ENCODE results near the gene STXBP2.

Gene STXBP2

DNA sequence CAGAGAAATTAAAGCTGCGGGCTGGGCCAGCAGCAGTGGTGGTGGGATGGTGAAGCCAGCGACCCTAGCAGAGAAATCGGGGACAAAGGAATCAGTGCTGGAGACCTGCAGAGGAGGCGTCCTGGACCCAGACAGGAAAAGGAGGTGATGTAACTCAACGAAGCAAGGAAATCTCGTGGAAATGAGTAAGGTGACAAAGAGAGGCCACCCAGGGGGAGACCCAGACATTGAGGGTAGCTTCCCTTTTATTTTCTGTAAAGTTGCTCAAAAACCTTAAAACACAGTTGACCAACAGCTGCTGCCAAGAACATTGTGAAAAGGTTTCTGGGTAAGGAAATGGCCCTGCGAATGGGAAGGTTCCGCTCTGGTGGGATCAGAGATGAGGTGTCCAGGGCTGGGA, 18.7 kb downstream of the STXBP2 start:
- DNase-seq (ENCODE audit: low read depth), result no peak

DNA sequence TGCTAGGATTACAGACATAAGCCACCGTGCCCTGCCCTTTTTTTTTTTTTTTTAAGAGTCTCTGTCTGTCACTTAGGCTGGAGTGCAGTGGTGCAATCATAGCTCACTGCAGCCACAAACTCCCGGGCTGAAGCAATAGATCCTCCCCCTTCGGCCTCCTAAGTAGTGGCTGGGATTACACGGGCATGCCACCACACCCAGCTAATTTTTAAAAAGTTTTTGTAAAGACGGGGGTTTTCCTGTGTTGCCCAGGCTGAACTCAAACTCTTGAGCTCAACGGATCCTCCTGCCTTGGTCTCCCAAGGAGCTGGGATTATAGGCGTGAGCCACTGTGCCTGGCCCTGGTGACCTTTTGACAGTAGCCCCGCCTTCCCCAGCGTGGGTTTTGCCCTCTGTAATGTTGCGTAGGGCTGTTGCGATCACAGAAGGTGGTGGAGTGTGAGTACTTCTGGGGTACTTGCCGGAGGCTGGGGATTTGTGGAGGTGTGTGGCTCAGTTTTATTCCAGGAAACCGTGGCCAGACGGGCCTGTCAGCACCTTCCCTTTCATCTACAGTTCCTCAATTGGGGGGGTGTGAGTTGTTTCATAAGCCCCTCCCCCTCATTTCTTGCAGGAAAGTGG, 20.3 kb downstream of the STXBP2 start:
- no peak for DNase-seq (ENCODE audit: low read depth)

DNA sequence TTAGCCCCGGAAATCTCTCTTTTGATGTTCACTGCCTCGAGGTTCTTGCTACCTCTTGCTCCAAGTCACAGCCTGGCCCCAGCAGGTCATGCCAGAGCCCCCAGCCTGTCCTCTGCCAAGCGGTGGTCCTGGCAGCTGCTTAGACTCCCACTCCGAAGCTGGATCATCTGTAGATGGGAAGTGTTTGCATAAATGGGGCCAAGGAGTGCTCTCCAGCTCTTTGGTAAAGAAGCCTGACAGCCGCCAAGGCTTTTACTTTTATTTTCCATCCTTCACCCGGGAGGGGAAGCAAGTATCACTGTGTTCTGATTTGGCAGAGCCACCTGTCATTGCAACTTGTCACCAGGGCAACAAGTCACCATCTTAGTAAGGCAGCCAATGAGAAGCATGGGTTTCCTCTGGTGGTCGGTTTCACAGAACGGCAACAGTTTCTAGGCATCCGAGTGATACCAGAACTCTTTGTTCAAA, 21.3 kb downstream of the STXBP2 start:
- peak; percentile 32 for DNase-seq (ENCODE audit: low read depth)

DNA sequence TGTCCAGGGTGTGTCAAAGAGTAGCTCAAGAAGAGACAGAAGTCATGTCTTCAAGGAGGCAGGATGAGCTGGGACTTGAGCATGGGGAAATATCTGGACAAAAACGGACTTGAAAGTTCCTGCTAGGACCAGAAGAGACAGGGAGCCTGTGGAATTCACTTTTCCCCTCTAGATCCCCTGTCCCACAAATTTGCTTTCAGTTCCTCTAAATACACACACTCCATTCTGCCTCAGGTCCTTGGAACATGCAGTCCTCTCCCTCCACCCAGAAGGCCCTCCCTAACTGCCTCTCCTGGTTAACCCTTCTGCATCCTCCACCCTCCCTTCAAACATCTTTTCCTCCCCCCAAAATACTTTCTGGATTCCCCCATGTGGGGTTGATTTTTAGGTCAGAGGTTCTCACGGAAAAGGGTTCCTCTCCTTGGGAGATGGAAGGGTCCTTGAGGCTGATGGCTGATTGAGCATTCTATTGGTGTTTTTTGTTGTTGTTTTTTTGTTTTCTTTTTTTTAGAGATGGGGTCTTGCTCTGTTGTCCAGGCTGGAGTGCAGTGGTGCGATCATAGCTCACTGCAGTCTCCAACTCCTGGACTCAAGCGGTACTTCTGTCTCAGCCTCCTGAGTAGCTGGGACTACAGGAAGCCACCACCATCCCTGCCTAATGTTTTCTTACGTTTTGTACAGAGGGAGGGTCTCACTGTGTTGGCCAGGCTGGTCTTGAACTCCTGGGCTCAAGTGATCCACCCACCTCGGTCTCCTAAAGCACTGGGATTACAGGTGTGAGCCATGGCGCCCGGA, 25.0 kb downstream of the STXBP2 start:
- no peak for DNase-seq (ENCODE audit: low read depth)

DNA sequence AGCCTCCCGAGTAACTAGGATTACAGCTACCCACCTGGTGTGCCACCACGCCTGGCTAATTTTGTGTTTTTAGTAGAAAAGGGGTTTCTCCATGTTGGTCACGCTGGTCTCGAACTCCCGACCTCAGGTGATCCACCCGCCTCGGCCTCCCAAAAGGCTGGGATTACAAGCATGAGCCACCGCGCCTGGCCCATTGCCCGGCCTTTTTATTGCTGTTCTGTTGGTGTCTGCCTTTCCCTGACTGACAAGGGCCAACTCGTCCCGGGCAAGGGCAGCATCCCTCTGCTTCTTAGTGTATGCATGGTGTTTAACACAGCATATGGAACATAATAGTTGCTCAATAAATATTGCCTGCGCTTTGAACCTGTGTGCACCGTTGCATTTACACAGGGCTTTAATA, 25.7 kb downstream of the STXBP2 start:
- DNase-seq (ENCODE audit: low read depth), result no peak

DNA sequence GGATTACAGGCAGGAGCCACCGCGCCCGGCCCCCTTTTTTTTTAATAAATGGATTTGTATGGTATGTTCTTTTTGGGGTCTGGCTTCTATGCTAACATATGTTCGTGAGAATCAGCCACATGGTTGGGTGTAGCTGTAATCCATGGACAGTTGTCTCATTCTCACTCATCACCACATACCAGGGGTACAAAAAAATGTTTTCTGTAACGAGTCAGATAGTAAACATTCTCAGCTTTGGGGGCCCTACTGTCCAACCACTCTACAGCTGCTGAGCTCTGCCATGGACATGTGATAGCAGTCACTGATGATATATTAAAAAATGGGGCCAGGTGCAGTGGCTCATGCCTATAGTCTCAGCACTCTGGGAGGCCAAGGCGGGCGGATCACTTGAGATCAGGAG, 26.8 kb downstream of the STXBP2 start:
- DNase-seq (ENCODE audit: low read depth), result no peak

DNA sequence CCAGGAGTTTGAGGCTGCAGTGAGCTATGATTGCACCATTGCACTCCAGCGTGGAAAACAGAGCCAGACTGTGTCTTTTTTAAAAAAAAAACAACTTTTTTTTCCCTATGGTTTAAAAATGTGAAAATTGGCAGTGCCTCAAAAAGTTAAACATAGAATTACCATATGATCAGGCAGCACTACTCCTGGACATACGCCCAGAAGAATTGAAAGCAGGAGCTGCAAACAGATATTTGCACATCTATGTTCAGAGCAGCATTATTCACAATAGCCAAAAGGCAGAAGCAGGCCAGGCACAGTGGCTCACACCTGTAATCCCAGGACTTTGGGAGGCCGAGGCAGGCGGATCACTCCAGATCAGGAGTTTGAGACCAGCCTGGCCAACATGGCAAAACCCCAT, 28.2 kb downstream of the STXBP2 start:
- no peak for DNase-seq (ENCODE audit: low read depth)

DNA sequence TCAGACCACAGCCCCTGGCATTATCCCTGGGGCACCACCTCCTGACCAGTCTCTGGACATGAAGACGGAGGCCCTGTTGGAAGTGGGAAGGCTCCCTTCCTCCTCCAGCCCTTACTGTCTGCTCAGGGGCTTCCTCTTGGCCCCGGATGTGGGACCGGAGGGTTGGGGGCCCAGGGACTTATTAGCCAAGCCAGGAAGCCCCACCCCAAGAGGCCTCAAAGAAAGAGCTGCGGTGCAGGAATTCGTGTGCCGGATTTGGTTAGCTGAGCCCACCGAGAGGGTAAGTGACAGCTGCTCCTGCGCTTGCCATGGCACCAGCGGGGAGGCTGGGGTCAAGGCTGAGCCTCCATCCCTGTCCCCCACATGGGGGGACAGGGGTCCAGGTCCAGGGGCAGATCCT, 31.9 kb downstream of the STXBP2 start, which contains the start of gene RETN:
TSS of gene RETN (plus strand) at position 208 of the 400 bp plus-strand sequence. CDS start 278 bp downstream, outside the sequence.
- no peak for DNase-seq (ENCODE audit: low read depth)

DNA sequence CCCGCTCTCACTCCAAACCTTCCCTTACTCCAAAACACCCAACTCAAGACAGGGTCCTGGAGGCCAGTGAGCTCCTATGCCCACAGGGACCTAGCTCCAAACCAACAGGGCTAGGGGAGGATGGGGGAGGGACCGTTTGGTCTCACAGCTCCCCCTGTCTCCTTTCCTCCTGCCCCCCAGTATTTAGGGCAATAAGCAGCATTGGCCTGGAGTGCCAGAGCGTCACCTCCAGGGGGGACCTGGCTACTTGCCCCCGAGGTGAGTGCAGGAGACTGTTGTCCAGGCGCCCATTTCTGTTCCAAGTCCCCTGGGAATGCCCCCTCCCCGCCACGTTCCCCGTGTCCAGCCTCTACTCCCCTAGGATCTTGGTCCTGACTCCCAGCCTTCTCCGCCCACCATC, 32.7 kb downstream of the STXBP2 start:
- no peak for DNase-seq (ENCODE audit: low read depth)

DNA sequence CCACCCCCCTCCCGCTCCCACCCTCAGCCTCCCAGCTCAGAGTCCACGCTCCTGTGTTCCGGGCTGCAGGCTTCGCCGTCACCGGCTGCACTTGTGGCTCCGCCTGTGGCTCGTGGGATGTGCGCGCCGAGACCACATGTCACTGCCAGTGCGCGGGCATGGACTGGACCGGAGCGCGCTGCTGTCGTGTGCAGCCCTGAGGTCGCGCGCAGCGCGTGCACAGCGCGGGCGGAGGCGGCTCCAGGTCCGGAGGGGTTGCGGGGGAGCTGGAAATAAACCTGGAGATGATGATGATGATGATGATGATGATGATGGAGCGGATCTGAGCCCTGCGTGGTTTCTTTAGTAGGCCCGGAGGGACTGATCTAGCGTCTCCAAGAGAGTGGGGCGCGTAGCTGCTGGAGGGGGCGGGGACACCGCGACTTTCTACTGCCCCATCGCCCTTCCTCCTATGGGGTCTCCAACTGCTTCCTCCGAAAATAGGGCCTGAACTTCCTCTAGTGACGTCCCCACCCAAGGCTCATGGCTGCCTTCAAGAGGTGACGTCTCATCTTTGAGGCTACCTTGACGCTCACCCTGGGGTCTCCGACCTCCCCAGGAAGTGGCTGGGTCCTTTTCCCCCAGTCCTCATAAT, 33.4 kb downstream of the STXBP2 start:
- no peak for DNase-seq (ENCODE audit: low read depth)

DNA sequence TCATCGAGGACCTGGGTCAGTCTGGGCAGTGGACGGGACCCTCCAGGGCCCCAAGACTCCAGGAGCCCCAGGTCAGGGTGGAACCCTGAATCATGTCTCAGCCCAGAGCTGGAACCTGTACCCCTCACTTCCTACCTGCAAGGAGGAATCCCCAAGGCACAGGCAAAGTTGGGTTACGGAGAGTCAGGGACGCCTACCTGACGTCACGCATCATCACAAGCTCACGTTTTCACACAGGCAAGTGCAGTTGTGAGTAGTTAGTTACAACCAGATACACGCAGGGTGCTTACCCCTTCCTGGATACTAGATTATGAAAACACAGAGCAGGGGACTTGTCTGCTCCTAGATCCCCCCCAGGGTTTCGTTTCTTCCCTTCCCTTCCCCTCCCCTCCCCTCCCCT, 33.9 kb downstream of the STXBP2 start:
- no peak for DNase-seq (ENCODE audit: low read depth)

DNA sequence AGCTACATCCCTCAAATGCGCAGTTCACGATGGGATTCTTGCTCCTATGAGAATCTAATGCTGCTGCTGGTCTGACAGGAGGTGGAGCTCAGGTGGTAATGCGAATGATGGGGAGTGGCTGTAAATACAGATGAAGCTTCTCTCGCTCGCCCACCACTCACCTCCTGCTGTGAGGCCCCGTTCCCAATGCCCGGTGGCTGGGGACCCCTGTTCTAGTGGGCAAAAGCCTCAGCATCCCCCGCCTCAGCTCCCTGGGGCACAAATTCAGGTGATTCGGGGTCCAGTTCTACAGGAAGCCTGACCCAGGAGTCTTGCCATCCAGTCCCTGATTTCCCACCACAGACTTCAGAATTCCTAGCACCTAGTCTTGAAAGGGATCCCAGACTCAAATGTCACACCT, 35.6 kb downstream of the STXBP2 start:
- no peak for DNase-seq (ENCODE audit: low read depth)

DNA sequence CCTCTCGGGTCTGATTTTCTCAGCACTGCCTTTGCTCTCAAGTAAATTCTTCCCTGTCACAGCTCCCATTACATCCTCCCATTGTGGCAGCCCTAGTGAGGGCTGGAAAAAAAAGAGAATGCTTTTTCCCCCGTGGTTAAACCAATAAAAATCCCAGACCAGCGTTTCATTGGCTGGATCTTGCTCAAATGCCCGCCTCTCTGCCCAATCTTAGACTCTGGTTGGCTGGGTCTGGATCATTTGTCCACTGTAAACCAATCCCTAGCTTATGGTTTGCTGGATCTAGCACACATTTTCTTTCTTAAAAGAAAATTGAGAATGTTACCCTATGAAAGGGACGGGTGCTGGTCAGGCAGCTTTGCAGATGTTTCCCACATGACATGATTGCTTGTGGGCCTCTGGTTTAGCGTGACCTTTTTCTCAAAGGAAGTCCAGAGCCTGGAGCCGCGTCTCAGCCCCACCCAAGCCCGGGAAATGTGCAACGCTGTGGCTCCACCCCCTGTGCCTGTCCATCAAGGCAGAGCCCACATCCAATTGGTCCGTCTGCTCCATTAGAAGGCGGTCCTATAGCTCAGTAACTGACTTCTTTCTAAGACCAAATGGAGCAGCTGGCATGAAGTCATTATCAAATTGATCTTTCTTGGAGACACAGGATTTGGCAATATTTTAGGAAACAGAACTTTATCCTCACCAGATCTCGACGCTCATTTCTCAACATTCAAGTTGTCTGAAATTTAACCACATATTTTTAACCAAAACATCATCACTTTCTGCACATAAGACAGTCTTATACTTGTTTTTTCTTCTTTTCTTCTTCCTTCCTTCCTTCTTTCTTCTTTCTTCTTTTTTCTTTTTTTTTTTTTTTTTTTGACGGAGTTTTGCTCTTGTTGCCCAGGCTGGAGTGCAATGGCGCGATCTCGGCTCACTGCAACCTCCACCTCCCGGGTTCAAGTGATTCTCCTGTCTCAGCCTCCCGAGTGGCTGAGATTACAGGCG, 37.4 kb downstream of the STXBP2 start:
- no peak for DNase-seq (ENCODE audit: low read depth)

DNA sequence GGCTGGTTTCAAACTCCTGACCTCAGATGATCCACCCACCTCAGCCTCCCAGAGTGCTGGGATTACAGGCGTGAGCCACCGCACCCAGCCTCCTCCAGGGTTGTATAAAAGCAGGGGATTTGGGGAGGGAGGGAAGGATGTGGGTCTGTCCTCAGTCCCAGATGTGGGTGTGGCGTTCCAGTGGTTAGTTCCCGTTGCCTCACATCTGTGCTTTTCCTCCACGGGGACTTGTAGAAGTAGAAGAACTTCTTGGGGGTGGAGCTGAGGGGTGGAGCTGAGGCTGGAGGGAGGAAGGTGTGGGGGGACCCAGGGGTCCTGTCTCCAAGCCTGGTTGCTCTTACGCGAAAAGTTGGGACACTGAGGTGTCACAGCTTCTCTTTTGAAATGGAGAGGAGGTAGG, 39.5 kb downstream of the STXBP2 start:
- no peak for DNase-seq (ENCODE audit: low read depth)

DNA sequence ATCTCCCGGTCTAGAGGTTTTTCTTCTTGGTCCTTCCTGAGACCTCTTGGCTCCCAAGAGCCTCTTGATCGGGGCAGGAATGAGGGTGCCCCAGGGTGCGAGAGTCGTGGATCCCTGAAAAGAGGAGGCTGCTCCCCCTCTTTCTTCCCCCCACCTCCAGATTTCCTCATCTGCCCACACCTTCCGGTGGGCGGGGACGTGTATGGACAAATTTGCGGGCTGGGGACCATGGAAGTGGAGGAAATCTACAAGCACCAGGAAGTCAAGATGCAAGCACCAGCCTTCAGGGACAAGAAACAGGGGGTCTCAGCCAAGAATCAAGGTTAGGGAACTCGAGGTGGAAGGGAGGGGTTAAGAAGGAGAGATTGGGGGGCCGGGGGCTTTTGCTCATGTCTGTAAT, 39.9 kb downstream of the STXBP2 start, which contains the start of gene MCEMP1:
TSS of gene MCEMP1 (plus strand) at position 237 of the 400 bp plus-strand sequence. CDS start at position 268, 31 bp downstream.
- no peak for DNase-seq (ENCODE audit: low read depth)

DNA sequence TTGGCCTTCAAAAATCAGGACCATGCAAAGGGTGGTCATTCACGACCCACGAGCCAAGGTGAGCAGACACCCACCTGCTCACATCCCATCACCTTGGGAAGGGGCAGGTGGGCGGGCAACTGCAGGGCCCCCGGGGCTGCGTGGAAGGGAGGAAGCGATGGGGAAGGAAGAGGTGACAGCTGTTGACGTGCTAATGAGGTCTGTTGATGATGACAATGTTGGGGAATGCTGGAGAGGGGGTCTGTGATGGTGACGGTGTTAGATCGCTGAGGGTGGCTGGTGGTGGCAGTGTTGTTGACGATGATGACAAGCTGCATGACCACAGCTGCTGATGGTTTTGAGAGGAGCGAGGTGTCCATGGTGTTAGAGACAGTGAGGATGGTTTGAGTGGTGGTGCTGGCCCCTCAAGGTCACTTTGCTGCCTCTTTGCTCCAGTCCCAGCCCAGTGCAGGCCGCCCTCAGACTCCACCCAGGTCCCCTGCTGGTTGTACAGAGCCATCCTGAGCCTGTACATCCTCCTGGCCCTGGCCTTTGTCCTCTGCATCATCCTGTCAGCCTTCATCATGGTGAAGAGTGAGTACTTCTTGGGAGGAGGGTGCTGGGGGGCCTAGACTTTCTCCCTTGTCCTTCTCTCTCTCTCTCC, 40.9 kb downstream of the STXBP2 start:
- no peak for DNase-seq (ENCODE audit: low read depth)

DNA sequence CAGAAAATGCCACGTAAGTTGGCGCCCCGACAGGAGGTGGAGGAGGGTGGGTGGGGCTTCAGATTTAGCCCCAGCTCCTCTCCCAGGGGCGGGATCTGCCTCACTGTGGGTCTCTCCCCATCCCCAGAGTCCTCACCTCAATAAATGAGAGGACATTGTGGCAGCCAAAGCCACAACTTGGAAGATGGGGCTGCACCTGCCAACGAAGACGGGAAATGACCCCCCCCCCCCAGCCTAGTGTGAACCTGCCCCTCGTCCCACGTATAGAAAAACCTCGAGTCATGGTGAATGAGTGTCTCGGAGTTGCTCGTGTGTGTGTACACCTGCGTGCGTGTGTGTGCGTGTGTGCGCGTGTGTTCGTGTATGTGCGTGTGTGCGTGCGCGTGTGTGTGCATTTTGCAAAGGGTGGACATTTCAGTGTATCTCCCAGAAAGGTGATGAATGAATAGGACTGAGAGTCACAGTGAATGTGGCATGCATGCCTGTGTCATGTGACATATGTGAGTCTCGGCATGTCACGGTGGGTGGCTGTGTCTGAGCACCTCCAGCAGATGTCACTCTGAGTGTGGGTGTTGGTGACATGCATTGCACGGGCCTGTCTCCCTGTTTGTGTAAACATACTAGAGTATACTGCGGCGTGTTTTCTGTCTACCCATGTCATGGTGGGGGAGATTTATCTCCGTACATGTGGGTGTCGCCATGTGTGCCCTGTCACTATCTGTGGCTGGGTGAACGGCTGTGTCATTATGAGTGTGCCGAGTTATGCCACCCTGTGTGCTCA, 42.3 kb downstream of the STXBP2 start:
- DNase-seq (ENCODE audit: low read depth), result peak; percentile 57

DNA sequence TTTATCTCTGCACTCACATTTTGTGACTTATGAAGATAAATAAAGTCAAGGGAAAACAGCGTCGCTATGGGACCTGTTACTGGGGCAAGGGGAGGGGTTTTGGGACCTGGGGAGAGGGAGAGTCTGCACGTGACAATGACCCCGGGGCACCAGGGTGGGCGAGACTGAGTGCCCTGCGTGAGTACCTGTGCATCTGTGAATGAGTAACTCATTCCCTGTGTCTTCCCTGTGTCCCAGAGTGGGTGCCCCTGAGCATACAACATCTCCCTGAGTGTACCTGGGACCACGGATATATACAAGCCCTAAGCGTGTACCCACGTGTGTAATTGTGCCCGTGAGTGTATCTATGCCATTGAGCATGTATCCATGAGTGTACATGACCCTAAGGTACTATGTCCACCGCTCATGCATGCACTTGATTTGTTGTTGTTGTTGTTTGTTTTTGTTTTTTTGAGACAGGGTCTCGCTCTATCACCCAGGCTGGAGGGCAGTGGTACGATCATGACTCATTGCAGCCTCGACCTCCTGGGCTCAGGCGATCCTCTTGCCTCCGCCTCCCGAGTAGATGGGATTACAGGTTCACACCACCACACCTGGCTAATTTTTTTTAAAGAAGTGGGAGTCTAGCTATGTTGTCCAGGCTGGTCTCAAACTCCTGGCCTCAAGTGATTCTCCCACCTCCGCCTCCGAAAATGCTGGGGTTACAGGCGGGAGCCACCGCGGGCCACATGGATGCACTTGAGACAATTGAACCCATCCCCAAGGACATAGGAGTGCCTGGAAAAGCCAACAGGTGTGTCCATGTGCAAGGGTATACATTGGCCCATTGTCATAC, 43.1 kb downstream of the STXBP2 start:
- no peak for DNase-seq (ENCODE audit: low read depth)

DNA sequence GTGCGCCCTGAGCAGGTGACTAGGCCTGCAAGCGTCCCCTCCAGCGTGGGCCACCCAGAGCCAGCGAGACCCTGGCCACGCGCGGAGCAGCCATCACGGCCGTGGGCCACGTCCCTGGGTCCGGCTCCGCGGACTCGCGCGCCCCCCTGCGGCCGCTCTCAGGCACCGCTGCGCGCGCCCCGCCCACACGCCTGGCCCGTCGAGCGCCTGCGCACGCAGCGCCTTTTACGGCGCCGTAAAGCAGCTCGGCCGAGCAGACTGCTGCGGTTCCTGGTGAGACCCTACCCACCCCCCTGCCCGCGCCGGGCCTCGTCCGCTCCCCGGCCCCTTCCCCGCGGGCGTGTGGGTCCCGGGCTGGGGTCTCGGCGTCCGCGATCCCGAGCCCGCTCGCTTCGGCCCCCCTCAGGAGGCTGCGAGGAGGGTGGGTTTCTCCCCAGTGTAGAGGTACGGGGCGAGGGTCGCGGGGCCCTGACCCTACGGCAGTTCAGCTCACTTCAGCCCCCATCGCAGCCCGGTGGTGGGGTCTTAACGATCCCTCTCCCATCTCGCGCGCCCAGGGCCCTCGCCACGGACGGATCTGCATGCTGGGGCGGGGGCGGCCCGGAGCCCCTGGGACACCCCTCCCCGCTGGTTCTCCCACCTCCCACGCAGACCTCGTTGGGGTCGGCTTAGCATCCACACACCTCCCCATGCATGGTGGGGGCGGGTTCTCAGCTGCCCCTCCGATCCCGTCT, 43.9 kb downstream of the STXBP2 start, which contains the start of gene TRAPPC5:
TSS of gene TRAPPC5 (plus strand) at position 228 of the 734 bp plus-strand sequence. CDS start 1,421 bp downstream, outside the sequence.
- DNase-seq (ENCODE audit: low read depth), result peak; percentile 83
